ENCODE data around the gene SUFU. TPM values are rescaled to one million over a fixed set of nuclear protein-coding genes. Genes with fewer than 3 reads are reported as not detected.

The SUFU gene
- total and polyA plus RNA-seq, 2 of the 8 experiments (the other 6 are each of a cell fraction or from before 2014, with no cell fraction given): 7.0 to 10.8 TPM

GRCh38 chr10:102658802-102659201 is 155.0 kb downstream of the SUFU start:
- no peak overlapping the region for H2AK5ac ChIP-seq (ENCODE audit: low read depth, low read length)
- ChIA-PET CTCF (ENCODE audit: partially characterized antibody) (interaction anchor here (0.7 to 13.0 kb wide), 9 partner anchors 10 to 309 kb away, joined by 3 to 145 read pairs (median 5); partner anchors contain the start of gene TRIM8), POLR2A (ENCODE audit: partially characterized antibody) (interaction anchor here (0.6 to 6.5 kb wide), 9 partner anchors 9 to 1078 kb away, joined by 3 to 39 read pairs (median 3); partner anchors contain the start of genes C10orf95, NOLC1 and TRIM8)
- H3K56ac ChIP-seq (replicated peaks; ENCODE audit: insufficient read length, low read depth, low read length): no peak overlapping the region
- H3K4me2 ChIP-seq (ENCODE audit: insufficient read depth in 1 of 2, low read depth in 2 of 2, low read length in 2 of 2): no peak overlapping the region
- no peak overlapping the region for H3K4me3 ChIP-seq (ENCODE audit: extremely low read depth in 1 of 4, insufficient read depth in 2 of 4, low read depth in 3 of 4, low read length in 4 of 4)
- no peak overlapping the region for H4K5ac ChIP-seq (ENCODE audit: insufficient read length, low read depth, low read length)
- no peak overlapping the region for H4K91ac ChIP-seq (replicated peaks; ENCODE audit: insufficient read length, low read length)
- H3K9ac ChIP-seq (replicated peaks in 1 of 4; ENCODE audit: extremely low read depth in 1 of 4, low read depth in 3 of 4, low read length in 3 of 4): no peak overlapping the region
- H3K4me1 ChIP-seq (replicated peaks in 1 of 4; ENCODE audit: control insufficient read depth in 3 of 4, insufficient read depth in 4 of 4, low read length in 3 of 4): peaks cover 0 to 12% (median 7%) of the 10 kb centered on the region in 4 experiments; a peak in 5 of 7 replicates
- no peak overlapping the region for H3K23ac ChIP-seq (ENCODE audit: insufficient read length)
- H3K9me3 ChIP-seq (ENCODE audit: insufficient read depth in 2 of 2, low read depth in 1 of 2, low read length in 1 of 2): no peaks in the 10 kb centered on the region
- TF ChIP-seq SIN3A (conservative IDR thresholded peaks at IDR 0.05 in 1 of 2, IDR thresholded peaks at IDR 0.05 in 1 of 2; ENCODE audit: low read depth in 1 of 2, low read length in 2 of 2) (no peak), NRF1 (IDR thresholded peaks at IDR 0.05; ENCODE audit: low read depth, low read length) (no peak), RNF2 (IDR thresholded peaks at IDR 0.05; ENCODE audit: borderline replicate concordance, low read depth, low read length, missing control alignments, poor library complexity, severe bottlenecking) (no peak), POLR2A (IDR thresholded peaks at IDR 0.05; ENCODE audit: control extremely low read depth in 1 of 2, low read depth in 2 of 2, low read length in 2 of 2) (no peak), RAD21 (IDR thresholded peaks at IDR 0.05 in 1 of 2, conservative IDR thresholded peaks at IDR 0.05 in 1 of 2; ENCODE audit: low read depth in 2 of 2, low read length in 2 of 2) (no peak), SP4 (IDR thresholded peaks at IDR 0.05; ENCODE audit: low read length) (no peak), SAP30 (IDR thresholded peaks at IDR 0.05; ENCODE audit: insufficient read depth, insufficient replicate concordance, low read length) (no peak), ZNF274 (IDR thresholded peaks at IDR 0.05; ENCODE audit: borderline replicate concordance, extremely low read depth, low read length) (no peak), CBX8 (IDR thresholded peaks at IDR 0.05; ENCODE audit: borderline replicate concordance, low read depth, low read length) (no peak)
- TF ChIP-seq, protein P1, sequence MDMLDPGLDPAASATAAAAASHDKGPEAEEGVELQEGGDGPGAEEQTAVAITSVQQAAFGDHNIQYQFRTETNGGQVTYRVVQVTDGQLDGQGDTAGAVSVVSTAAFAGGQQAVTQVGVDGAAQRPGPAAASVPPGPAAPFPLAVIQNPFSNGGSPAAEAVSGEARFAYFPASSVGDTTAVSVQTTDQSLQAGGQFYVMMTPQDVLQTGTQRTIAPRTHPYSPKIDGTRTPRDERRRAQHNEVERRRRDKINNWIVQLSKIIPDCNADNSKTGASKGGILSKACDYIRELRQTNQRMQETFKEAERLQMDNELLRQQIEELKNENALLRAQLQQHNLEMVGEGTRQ (IDR thresholded peaks at IDR 0.05; ENCODE audit: low read length): no peak
- H3K18ac ChIP-seq (ENCODE audit: extremely low read depth, low read length): no peak overlapping the region
- H3K79me1 ChIP-seq (ENCODE audit: low read depth, low read length): no peaks in the 10 kb centered on the region
- DNase-seq (ENCODE audit: low read depth in 1 of 2, low spot score in 2 of 2) (no peak), FAIRE-seq (no peak)
- 91% methylated on average over 5 of the region's 5 CpGs; no CpG with 5 or more reads in 1 of the 2 experiments for WGBS, 2 experiments (ENCODE audit: extremely low coverage in 1 of 2, insufficient coverage in 1 of 2, insufficient read length in 1 of 2, insufficient replicate concordance in 2 of 2, low coverage in 1 of 2, low lambda C conversion rate in 2 of 2, missing lambda C conversion rate in 1 of 2)
- peaks cover 7 to 22% (median 11%) of the 10 kb centered on the region in 4 experiments; a peak in 5 of 8 replicates for H3K36me3 ChIP-seq (ENCODE audit: control insufficient read depth in 2 of 4, insufficient read depth in 4 of 4, low read length in 3 of 4)
- no peak overlapping the region for H2BK15ac ChIP-seq (ENCODE audit: low read length)
- H3K23me2 ChIP-seq (ENCODE audit: low read depth, low read length): no peaks in the 10 kb centered on the region
- peaks cover 0 to 1% of the 10 kb centered on the region in 2 experiments; a peak in 1 of 4 replicates for H3K79me2 ChIP-seq (ENCODE audit: control insufficient read depth in 1 of 2, insufficient read depth in 2 of 2, low read length in 2 of 2)
- no peak overlapping the region for H2BK12ac ChIP-seq (ENCODE audit: low read depth, low read length)
- H2AFZ ChIP-seq (ENCODE audit: low read length): no peak overlapping the region
- no peaks in the 10 kb centered on the region for H3K27me3 ChIP-seq (replicated peaks in 1 of 4; ENCODE audit: control insufficient read depth in 3 of 4, extremely low read depth in 1 of 4, insufficient read depth in 3 of 4, low read length in 3 of 4)
- no peak overlapping the region for H2BK120ac ChIP-seq (replicated peaks; ENCODE audit: low read depth, low read length)
- H2BK20ac ChIP-seq (ENCODE audit: low read length): no peak overlapping the region
- H4K20me1 ChIP-seq (replicated peaks in 1 of 2; ENCODE audit: control insufficient read depth in 1 of 2, insufficient read depth in 2 of 2, low read length in 2 of 2): peaks cover 0 to 2% of the 10 kb centered on the region in 2 experiments
- H3K4ac ChIP-seq (replicated peaks; ENCODE audit: insufficient read length, low read depth, low read length): no peak overlapping the region
- no peak overlapping the region for H2BK5ac ChIP-seq (ENCODE audit: low read depth, low read length)
- H3K14ac ChIP-seq (ENCODE audit: insufficient read length): no peak overlapping the region
- no peak overlapping the region for H4K8ac ChIP-seq (ENCODE audit: extremely low read depth, insufficient read depth, low read length)
- no peak overlapping the region for H3K27ac ChIP-seq (ENCODE audit: low read depth, low read length)

Data from H1 (cell line).